ENCODE data around the gene SUPT3H.
"Not testable (repeated sequence)": the region's sequence is repeated elsewhere in the genome, so short reads cannot be mapped to it uniquely, and the experiment has no call there.

SUPT3H gene

DNA sequence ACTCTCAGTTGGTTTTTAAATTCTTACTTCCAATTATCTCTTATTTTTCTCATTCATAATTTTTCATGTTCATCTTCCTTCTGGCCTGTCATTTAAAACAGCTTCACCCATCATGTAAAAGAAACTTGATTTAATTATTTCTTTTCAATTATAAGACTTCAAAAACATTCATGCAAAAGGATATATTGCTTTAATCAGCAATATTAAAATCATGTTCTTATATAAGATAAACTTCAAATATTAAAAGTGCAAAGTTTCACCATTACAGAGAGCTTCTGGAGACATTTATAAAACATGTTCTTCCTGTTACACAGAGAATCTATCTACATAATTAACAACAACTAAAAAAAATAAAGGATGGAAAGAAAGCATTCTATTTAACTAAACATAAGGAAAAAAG is 446.3 kb downstream of the SUPT3H start:
- DNase-seq: no peak

DNA sequence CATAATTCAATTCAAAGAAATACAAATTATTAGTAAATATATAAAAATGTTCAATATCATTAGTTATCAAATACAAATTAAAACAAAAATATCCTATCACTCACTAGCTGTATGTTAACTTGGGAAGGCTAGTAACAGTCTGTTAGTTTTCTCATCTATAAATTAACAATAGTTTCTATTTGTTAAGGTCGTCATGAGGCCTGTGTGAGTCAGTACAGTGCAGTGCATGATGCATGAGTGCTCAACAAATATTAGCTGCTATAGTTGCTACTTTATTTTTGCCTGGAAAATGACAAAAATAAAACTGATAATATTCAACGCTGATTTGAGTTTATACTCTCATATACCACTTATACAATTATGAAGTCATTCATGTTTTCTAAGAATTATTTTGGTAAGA is 451.2 kb downstream of the SUPT3H start:
- DNase-seq: peak; percentile 44

DNA sequence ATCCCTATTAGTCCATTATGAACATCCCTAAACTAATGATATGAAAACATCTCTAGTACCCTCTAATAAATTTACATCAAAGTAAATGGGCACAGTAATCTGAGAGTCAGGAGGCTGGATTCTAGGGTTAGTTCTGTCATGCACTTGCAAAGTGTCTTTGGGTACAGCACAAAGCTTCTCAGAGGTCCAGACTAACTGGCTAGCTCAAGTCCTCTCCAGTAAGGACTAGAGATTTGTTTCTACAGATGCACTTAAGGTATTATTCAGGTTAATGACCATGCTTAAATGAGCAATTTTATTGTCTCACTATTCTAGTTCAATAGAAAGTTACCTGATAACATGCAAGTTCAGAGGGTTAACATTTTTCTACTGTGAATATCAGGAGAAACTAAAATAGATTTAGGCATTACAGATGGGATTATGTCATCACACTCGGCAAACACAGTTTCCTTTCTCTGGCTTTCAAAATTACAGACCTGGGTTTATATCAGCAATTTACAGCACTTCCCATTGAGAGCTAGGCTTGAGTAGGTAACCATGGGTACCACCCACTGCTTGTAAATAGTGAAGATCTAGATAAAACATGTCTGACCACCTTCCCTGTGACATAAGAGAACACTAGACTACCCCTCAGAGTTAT is 452.5 kb downstream of the SUPT3H start:
- DNase-seq: peak; percentile 83

DNA sequence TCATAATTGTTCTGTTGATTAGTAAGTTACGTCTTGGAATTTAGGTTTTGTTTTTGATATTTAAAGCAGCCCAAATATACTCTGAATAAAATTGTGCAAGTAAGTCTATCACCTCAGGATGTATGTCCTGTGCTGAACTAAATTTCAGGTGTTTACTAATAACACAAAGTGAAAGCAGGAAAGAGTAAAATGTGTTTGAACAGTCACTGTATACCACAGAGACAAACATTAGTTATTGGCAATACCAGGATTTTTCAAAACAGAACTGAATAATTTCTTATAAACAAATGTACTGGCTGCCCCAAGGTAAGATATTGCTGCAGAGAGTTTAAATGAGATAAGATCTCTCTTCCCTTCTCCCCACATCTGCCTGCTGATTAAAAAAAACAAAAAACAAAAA is 454.3 kb downstream of the SUPT3H start:
- no peak for DNase-seq

DNA sequence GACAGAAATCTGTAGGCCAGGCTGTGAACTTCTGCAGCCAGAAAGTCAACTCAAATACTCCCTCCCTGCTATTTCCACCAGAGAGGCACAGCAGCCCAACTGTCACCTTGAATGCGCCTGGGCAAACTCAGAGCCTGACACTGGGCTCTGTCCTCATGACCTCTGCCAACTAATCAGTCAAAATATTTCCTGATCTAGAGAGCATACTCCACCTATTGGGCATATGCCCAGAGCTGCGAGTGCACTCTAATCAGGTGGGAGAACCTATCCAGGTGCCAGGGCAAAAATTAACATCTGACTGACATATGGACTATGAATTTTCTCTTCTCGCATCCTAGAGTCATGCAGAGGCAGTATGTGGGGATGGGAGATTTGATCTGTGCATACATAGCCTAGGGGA is 455.9 kb downstream of the SUPT3H start:
- no peak for DNase-seq

DNA sequence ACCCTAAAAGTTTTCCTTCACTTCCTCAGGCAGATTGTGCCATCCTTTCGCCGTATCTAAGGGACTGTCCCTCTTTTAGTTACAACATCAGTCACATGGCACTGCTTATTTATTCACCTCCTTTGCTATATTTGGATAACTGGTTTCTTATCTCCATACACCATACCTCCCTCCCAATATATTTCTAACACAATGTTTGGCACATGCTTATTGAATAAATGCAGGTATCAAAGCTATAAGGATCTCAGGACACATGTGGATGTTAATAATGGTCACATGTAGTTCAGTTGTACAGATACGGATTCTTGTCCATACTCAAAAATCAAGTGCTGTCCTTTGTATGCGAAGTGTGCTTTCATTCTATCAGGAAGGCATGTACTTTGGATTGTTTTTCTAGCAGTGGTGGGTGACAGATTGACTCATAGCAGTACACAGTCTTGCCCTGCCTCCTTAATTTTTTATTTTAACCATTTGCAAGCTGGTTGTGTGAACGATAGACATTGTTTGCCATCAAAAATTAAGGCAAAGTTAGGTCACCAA is 456.7 kb downstream of the SUPT3H start:
- peak; percentile 14 for DNase-seq

DNA sequence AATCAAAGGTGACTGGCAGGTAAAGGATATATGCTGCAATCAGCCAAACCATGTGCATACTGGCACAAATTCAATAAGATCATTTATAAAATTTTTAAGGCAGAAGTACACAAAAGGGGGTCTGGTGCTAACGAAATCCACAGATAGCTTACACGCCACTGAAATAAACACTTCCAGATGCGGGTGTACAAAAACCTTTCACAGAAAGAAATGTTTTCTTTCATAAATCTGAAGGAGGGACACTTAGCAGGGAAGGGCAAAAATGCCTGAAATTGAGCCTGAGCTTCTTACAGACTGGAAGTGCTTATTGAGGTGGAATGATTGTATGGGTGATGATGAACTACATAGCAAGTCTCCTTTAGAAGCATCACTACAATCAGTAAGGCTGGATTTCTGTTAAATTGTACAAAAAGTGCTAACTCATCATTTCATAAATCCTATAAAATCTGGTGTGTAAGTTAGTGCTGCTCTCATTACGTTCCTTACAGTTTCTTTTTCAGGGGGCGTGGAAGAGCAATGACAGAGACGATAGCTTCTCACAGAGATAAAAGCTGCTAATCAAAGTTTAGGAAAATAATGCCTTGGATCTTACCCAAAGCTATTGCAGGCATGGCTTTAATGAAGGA is 458.9 kb downstream of the SUPT3H start:
- no peak for DNase-seq

DNA sequence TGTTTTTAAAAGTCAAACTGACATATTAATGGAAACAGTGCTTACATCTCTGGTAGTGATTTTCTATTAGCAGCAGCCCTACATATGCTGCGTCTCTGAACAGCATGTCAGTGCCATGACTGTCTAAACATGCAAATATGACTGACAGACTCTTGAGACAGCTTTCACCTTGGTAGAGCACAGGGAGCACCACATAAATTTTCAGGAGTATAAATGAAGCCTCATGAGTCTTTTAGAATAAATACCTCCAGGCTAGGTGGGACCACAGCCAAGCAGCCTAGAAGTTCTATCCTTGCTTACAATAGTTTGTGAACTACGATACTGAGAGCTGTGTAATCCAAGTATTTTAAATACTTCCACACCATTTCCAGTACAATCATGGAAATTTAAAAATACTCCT is 460.3 kb downstream of the SUPT3H start:
- no peak for DNase-seq

DNA sequence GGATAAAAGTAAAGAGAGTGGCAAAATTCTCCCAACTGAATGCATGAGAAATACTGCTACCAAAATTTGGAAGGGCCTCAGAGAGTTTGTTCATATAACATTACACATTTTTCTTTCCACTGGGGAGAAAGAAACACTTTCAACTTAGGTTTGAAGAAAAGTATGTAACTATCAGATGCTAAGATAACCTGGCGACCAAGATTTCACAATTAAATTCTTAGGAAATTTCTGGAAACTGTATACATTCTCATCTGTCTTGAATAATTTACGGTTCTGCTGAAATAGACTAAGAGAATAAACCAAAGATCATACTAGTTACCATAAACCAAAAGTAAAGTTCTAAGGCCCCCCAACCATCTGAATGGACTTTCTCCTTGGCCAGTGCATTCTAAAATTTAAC is 462.6 kb downstream of the SUPT3H start:
- no peak for DNase-seq

DNA sequence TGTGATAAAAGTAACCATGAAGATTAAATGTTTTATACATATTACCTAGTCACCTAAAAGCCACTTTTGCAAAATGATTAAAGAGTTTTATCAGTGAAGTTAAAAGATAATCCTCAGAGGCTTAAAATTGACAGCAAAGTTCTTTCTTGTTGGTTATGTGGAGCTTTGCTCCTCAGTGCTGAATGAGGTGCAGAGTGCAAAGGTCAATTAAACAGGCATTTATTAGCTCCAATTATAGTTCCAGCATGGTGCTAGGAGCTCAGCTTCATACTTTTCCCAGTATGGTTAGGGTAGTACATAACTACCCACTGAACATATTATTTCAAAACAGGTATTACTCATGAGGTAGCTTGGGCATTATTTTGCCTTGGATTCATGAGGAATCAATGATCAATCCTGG is 463.6 kb downstream of the SUPT3H start:
- no peak for DNase-seq

DNA sequence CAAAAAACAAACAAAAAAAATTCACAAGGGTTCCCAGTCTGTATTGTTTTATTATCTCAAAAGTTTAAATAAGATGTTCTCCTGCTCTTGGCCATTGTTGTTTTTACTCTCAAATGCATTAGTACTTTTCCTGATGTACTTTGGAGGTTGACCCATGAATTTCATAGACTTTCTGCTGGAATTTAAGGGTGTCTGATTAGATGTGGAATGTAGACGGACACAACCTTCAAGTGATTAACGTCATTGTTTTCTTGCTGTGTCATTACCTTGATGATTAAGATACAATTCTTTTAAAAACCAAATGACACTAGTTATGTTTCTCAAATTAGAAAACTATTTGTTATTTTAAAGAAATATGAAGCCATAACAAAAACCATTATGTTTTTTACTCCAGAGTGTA is 471.0 kb downstream of the SUPT3H start:
- DNase-seq: no peak

DNA sequence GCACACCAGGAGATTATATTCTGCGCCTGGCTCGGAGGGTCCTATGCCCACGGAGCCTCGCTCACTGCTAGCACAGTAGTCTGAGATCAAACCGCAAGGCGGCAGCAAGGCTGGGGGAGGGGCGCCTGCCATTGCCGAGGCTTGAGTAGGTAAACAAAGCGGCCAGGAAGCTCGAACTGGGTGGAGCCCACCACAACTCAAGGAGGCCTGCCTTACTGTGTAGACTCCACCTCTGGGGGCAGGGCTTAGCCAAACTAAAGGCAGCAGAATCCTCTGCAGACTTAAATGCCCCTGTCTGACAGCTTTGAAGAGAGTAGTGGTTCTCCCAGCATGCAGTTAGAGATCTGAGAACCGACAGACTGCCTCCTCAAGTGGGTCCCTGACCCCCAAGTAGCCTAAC is 477.4 kb downstream of the SUPT3H start:
- DNase-seq: not testable (repeated sequence)

DNA sequence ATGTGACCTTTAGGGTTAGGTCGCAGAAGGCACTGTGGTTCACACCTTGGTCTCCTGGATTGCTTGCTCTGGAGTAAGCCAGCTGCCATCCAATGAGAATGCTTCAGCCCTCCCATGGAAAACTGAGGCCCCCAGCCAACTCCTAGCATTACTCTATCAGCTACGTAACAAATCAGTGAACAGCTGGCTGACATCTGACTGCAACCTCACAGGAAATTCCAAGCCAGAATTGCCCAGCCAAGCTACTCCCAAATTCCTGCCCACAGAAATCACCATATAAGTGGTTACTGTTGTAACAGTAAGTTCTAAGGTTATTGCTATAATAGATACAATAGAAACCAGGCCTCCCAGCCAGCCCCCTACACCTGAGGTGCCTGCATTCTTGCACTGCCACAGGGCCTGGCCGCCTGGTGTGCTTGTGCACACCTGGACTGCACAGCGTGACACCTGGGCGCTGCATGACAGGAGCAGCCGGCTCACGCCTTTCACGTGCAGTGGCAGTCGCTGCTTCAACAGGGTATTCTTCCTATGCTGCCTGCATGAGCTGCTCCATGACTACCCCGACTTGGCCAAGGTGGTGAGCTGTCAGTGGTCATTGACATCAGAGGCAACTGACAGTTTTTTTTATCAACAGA is 479.3 kb downstream of the SUPT3H start:
- DNase-seq: no peak

DNA sequence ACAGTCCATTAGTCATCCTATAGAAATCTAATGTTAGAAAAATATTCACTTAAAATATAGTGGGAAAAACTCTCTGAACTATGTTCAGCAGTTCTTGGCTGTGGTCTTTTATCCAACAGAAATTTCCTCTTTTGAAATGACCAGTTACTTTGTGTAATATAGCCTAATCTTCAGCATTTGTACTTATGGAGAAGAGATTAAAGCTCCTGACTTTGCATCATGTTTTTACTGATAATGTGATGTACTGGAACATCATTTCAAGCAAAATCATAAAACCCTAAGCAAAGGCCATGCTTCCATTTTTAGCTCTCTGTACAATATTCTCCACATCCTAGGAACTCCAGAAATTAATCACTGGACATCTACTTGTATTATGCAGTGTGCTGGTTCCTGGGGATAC is 480.4 kb downstream of the SUPT3H start:
- DNase-seq: no peak

DNA sequence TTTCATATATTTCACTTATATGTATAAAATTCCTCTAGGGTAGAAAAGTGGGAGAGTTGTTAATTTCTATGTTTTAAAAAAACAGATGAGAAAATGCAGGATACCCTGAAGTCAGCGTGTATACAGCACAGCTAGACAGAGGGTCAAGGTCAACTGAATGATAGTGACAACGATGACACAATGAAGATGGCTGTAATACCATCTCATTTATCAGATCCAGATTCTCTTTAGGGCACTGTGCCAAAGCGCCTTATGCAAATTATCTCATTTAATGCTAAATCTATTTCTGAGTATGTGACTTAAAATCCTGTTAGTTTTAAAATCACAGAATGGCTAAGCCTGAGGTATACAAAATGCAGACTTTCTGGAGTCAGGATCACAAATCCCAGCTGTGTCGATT is 481.0 kb downstream of the SUPT3H start:
- no peak for DNase-seq

DNA sequence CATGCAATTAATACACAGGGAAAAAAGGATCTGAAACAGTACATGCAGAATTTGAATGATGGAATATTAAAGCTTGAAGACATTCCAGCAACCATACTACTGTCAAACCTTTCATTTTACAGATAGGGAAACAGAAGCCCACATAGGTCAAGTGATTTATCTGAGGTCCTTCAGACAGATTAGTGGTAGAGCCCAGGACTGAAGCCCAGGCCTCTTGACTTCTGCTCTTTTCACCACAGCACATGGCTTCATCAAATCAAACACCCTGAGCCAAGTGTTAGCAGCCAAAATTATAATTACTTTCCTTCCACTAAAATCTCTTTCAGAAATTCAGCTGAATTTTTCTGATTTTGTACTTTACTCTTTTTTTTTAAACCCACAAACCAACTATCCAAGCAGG is 485.2 kb downstream of the SUPT3H start:
- DNase-seq: no peak

DNA sequence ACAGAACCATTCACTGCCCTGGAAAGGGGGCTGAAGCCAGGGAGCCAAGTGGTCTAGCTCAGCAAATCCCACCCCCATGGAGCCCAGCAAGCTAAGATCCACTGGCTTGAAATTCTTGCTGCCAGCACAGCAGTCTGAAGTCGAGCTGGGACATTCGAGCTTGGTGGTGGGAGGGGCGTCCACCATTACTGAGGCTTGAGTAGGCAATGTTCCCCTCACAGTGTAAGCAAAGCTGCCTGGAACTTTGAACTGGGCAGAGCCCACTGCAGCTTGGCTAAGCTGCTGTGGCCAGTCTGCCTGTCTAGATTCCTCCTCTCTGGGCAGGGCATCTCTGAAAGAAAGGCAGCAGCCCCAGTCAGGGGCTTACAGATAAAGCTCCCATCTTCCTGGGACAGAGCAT is 498.7 kb downstream of the SUPT3H start:
- DNase-seq: not testable (repeated sequence)

DNA sequence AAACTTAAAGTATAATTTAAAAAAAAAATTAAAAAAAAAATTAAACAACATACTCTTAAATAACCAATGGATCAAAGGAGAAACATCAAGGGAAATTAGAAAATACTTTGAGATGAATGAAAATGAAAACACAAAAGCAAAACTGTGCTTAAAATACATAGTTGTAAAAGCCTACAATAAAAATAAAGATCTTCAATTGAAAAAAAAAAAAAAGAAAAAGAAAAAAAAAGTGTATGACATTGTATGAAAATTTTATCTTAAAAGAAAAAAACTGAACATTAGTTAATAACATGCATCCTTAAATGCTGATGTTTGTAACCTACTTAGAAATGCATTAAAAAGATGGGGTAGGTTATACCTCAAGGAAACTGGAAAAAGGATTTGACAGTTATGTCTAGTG is 501.1 kb downstream of the SUPT3H start:
- not testable (repeated sequence) for DNase-seq

DNA sequence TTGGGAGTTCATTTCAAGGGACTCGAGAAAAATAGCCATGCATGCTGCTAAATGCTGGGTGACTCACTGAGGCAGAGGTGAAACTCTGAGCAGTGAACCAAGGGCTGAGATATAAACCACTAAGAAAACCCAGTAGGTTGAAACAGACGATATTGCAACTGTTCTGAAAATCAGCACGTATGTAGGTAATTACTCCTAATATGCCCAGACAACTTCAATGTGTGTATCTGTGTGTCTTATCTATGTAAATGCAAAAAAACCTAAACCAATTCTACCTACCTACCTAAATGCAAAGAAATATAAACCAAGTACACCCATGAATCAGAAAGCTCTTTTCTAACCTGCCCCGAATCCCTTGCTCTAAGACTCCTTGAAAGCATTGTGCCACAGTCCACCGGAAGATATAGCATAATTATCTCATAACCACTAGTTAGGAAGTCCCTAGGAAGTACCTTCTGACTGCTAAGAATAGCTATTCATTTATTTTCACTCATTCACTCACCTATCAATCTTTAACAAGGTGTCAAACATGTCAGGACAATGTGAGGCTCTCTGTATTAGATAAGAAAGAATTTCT is 508.3 kb downstream of the SUPT3H start:
- no peak for DNase-seq

DNA sequence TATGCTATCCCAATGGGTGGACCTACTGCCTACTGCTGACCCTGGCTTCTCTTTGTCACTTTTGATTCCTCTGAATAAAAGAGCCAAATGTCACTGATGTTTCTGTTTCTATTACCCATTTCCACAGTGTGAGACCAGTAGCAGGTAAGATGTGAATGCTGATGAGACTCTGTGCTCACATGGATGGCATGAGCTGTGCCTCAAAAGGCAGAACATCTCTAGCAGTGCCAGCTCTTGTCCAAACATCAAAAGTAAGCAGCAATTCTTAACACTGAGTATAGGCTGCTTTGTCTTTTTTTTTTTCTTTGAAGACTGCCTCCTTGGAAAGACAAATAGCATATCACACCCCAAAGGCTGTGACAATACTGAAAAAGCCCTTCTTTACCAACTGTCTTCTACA is 508.8 kb downstream of the SUPT3H start:
- DNase-seq: no peak

DNA sequence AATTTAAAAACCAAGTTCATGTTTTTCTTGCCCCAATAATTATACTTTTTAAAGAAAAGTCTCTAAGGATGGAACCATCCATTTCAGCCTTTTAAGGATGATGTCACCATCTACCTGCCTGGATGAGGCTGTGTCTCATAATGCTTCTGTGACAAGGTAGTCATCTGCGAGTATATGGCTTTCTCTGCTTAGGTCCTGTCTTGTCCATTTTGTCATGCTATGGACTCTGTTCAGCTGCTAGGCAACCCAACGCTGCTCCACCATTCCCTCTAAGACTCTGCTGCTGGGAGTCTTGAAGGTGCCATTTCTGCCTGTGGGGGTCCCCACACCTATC is 509.4 kb downstream of the SUPT3H start:
- no peak for DNase-seq

DNA sequence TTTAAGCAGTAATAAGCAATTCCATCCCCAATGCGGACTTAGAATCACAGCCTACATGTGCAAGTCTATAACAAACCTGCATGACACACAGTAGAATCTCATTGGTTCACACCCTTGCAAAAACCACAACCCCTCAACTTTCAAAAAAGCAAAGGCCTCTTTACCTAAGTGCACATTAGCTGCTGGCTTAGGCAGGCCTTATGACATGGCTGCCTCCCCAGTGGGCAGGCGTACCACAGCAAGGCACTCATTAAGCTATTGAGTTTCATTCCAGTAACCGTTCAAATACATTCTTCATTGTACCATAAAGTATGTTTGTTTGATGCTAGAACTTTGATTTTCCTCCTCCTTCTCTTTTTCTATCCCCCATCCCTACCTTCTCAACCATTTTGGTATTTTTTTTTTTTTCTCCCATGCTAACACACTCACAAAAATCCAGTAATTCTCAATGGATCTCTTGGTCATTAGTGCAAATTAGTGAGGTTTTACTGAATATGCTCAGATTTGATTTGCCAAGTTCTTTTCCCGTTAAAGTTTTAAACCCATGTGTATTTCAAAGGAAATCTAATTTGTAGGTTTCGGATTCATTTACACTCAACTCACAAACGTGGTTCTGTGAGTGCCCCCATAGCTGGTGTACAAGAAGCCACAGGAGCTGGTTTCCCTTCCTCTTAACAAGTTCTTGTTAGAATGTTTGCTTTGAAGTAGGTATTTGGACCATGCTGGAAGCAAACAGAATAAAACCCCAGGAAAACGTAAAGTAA is 510.0 kb downstream of the SUPT3H start:
- no peak for DNase-seq

DNA sequence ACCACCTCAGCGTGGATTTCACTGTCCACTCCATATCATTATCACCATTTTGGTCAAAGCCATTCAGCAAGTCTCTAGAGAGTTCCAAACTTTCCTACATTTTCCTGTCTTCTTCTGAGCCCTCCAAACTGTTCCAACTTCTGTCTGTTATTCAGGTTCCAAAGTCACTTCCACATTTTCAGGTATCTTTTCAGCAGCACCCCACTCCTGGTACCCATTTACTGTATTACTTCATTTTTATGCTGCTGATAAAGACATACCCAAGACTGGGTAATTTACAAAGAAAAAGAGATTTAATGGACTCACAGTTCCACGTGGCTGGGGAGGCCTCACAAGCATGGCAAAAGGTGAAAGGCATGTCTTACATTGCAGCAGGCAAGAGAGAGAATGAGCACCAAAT is 512.5 kb downstream of the SUPT3H start:
- DNase-seq: not testable (repeated sequence)
